Caco-2 (cell line): ENCODE results near the gene KCNN3. TPM values are rescaled to one million over a fixed set of nuclear protein-coding genes. Genes with fewer than 3 reads are reported as not detected.

Experiments
- BruUV-seq: library from RNA; stranded (reverse); fragments of 400-500 nt; replicated peaks from 2 replicates; lab custom pipeline; 2021; lab: Mats Ljungman, UMichigan
- CTCF ChIA-PET: fragments of 300-600 bp; sonication (Branson Sonifier 250); formaldehyde crosslinking; loops from one replicate; lab custom pipeline; 2022; ENCODE audit warnings: antibody characterized with exemption; lab: Charles Lee
- POLR2A ChIA-PET: fragments of 300-600 bp; sonication (Branson Sonifier 250); formaldehyde crosslinking; loops from one replicate; lab custom pipeline; 2022; ENCODE audit warnings: antibody characterized with exemption; lab: Charles Lee
- DNase-seq, 2 experiments: peaks; one replicate each; pipeline versions ENCODE4 v3.0.0 to v3.0.0-alpha.2; 2020 to 2022
- H3K27me3 ChIP-seq: replicated peaks from 2 replicates; pipeline ENCODE4 v1.6.0; 2011; ENCODE audit warnings: low read length; ENCODE audit not compliant: control insufficient read depth, insufficient read depth
- H3K36me3 ChIP-seq: 2 replicates; pipeline ENCODE4 v1.5.1; 2011; ENCODE audit warnings: low read length; ENCODE audit not compliant: control insufficient read depth, insufficient read depth
- H3K4me1 ChIP-seq: fragments of 250-450 bp; sonication (Bioruptor Pico); 2 replicates; pipeline ENCODE4 v1.5.1; 2020; ENCODE audit warnings: mild to moderate bottlenecking
- H3K4me3 ChIP-seq: 2 replicates; pipeline ENCODE4 v1.5.1; 2011; ENCODE audit warnings: low read depth, mild to moderate bottlenecking, control low read depth, low read length
- H3K9me3 ChIP-seq: fragments of 250-450 bp; sonication (Bioruptor Pico); 2 replicates; pipeline ENCODE4 v1.5.1; 2020; ENCODE audit warnings: mild to moderate bottlenecking, moderate library complexity
- H3K27ac Mint-ChIP-seq: one replicate; pipeline ENCODE4 v1.8.0; 2022; ENCODE audit warnings: mixed read lengths; ENCODE audit not compliant: unreplicated experiment
- H3K27me3 Mint-ChIP-seq: one replicate; pipeline ENCODE4 v1.8.0; 2022; ENCODE audit warnings: mixed read lengths; ENCODE audit not compliant: insufficient read depth, unreplicated experiment
- H3K36me3 Mint-ChIP-seq: one replicate; pipeline ENCODE4 v1.8.0; 2022; ENCODE audit warnings: mild to moderate bottlenecking, mixed read lengths; ENCODE audit not compliant: insufficient read depth, unreplicated experiment
- H3K4me1 Mint-ChIP-seq: one replicate; pipeline ENCODE4 v1.8.0; 2022; ENCODE audit warnings: low read depth, mixed read lengths; ENCODE audit not compliant: unreplicated experiment
- H3K4me3 Mint-ChIP-seq: one replicate; pipeline ENCODE4 v1.8.0; 2022; ENCODE audit warnings: mild to moderate bottlenecking, moderate library complexity, mixed read lengths; ENCODE audit not compliant: unreplicated experiment
- H3K9me3 Mint-ChIP-seq: one replicate; pipeline ENCODE4 v1.8.0; 2022; ENCODE audit warnings: mixed read lengths; ENCODE audit not compliant: unreplicated experiment
- intact Hi-C: fragments of 100-400 bp; cut with micrococcal nuclease; formaldehyde crosslinking; loops from one replicate; pipeline ENCODE4 v1.10.0; 2022; ENCODE audit not compliant: unreplicated experiment
- total RNA-seq: library from RNA; stranded (reverse); gene quantifications from 2 replicates; pipeline ENCODE4 v1.2.3, GENCODE V29; 2022
- TF ChIP-seq, protein P1 (sequence below), 2 experiments: fragments of 200-600 bp in 1 of 2; IDR thresholded peaks; 1 replicate in 1 of 2; 2 replicates in 1 of 2; pipeline versions ENCODE4 v1.5.1 to v1.8.0; 2011 to 2022; ENCODE audit warnings: antibody characterized with exemption in 1 of 2, control low read depth in 1 of 2, inconsistent platforms in 1 of 2, low read depth in 1 of 2, low read length in 1 of 2, mild to moderate bottlenecking in 1 of 2, moderate library complexity in 1 of 2; ENCODE audit not compliant: insufficient read depth in 1 of 2, severe bottlenecking in 1 of 2, unreplicated experiment in 1 of 2

The KCNN3 gene
- total RNA-seq, 1 experiment from 2014 or later: 0.05 TPM

- H3K27me3 ChIP-seq: no peaks in the 10 kb centered on the region
- CTCF ChIA-PET: no interaction called here
Measured at GRCh38 chr1:154799188-154799587, 70.9 kb downstream of the KCNN3 start.

DNA sequence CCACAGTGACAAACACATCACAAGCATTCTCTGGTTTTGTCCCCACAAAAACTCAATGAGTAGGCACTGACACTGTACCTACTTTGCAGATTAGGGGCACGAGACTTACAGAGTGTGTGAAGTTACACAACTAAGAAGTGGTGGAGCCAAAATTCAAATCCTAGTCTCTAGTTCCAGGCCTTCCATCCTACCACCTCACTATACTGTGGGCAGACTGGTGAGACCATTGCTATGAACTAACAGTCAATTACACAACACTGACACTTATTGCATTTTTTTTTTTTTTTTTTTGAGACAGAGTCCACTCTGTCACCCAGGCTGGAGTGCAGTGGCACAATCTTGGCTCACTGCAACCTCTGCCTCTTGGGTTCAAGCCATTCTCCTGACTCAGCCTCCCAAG, 71.4 kb downstream of the KCNN3 start:
- Mint-ChIP-seq H3K27me3 (peaks cover 22% of the 10 kb centered on the region), H3K4me3 (no peak overlapping the region), H3K27ac (no peak overlapping the region), H3K36me3 (no peaks in the 10 kb centered on the region), H3K4me1 (no peaks in the 10 kb centered on the region), H3K9me3 (no peaks in the 10 kb centered on the region)
- BruUV-seq: no TSS peak
- no peaks in the 10 kb centered on the region for H3K4me1 ChIP-seq
- no peak for DNase-seq
- H3K27me3 ChIP-seq: no peaks in the 10 kb centered on the region
- no peaks in the 10 kb centered on the region for H3K36me3 ChIP-seq
- no peaks in the 10 kb centered on the region for H3K9me3 ChIP-seq
- ChIA-PET CTCF (no interaction called here), POLR2A (no interaction called here)
- intact Hi-C loops: no loop called here
- H3K4me3 ChIP-seq: no peak overlapping the region
- TF ChIP-seq, protein P1, sequence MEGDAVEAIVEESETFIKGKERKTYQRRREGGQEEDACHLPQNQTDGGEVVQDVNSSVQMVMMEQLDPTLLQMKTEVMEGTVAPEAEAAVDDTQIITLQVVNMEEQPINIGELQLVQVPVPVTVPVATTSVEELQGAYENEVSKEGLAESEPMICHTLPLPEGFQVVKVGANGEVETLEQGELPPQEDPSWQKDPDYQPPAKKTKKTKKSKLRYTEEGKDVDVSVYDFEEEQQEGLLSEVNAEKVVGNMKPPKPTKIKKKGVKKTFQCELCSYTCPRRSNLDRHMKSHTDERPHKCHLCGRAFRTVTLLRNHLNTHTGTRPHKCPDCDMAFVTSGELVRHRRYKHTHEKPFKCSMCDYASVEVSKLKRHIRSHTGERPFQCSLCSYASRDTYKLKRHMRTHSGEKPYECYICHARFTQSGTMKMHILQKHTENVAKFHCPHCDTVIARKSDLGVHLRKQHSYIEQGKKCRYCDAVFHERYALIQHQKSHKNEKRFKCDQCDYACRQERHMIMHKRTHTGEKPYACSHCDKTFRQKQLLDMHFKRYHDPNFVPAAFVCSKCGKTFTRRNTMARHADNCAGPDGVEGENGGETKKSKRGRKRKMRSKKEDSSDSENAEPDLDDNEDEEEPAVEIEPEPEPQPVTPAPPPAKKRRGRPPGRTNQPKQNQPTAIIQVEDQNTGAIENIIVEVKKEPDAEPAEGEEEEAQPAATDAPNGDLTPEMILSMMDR (IDR thresholded peaks at IDR 0.05; ENCODE audit: insufficient read depth in 1 of 2, low read depth in 1 of 2, low read length in 1 of 2, severe bottlenecking in 1 of 2, unreplicated experiment in 1 of 2): no peak

More at GRCh38 chr1:154799188-154799587, 70.9 kb downstream of the KCNN3 start:
- no peak for DNase-seq
- peaks cover 22% of the 10 kb centered on the region for H3K27me3 Mint-ChIP-seq
- no peaks in the 10 kb centered on the region for H3K4me1 Mint-ChIP-seq
- no peak overlapping the region for H3K4me3 Mint-ChIP-seq
- no peaks in the 10 kb centered on the region for H3K9me3 ChIP-seq
- H3K9me3 Mint-ChIP-seq: no peaks in the 10 kb centered on the region
- H3K4me1 ChIP-seq: no peaks in the 10 kb centered on the region
- TF ChIP-seq, protein P1 (IDR thresholded peaks at IDR 0.05; ENCODE audit: insufficient read depth in 1 of 2, low read depth in 1 of 2, low read length in 1 of 2, severe bottlenecking in 1 of 2, unreplicated experiment in 1 of 2): no peak
- POLR2A ChIA-PET: no interaction called here
- BruUV-seq: no TSS peak
- H3K36me3 ChIP-seq: no peaks in the 10 kb centered on the region
- no peaks in the 10 kb centered on the region for H3K36me3 Mint-ChIP-seq
- no peak overlapping the region for H3K4me3 ChIP-seq
- intact Hi-C loops: no loop called here
- no peak overlapping the region for H3K27ac Mint-ChIP-seq

DNA sequence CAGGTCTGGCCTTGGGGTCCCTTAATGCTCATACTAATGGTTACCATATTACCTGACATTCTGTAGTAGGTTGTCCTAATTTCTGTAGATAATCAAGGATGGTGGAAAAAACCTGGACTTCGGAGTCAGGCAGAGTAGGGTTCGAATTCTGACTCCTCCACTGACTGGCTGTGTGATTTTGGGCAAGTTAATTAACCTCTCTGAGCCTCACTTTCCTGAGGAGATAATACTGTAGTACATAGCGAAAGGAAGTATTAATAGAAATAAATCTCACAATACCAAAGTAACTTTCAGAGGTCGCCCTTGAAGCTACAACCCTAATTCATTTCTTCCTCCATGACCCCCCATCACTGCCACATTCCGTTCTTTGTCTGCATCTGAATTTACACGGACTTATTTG, 72.9 kb downstream of the KCNN3 start:
- Mint-ChIP-seq H3K36me3 (no peaks in the 10 kb centered on the region), H3K9me3 (no peaks in the 10 kb centered on the region), H3K27ac (no peak overlapping the region), H3K4me1 (no peaks in the 10 kb centered on the region), H3K27me3 (peaks cover 20% of the 10 kb centered on the region), H3K4me3 (no peak overlapping the region)
- no peaks in the 10 kb centered on the region for H3K9me3 ChIP-seq
- no peaks in the 10 kb centered on the region for H3K27me3 ChIP-seq
- no peaks in the 10 kb centered on the region for H3K36me3 ChIP-seq
- no TSS peak for BruUV-seq
- intact Hi-C loops: no loop called here
- TF ChIP-seq, protein P1 (IDR thresholded peaks at IDR 0.05; ENCODE audit: insufficient read depth in 1 of 2, low read depth in 1 of 2, low read length in 1 of 2, severe bottlenecking in 1 of 2, unreplicated experiment in 1 of 2): no peak
- CTCF ChIA-PET: no interaction called here
- no peak for DNase-seq
- H3K4me3 ChIP-seq: no peak overlapping the region
- no peaks in the 10 kb centered on the region for H3K4me1 ChIP-seq
- POLR2A ChIA-PET: no interaction called here
